Endothelial cell (in vitro differentiated cells): Measurements from ENCODE around the gene ITGB3BP. TPM values are rescaled to one million over a fixed set of nuclear protein-coding genes. Genes with fewer than 3 reads are reported as not detected.

ENCODE experiments used
- DNase-seq: peaks from one replicate; pipeline ENCODE4 v3.0.0; 2021; ENCODE audit warnings: low spot score
- H3K27ac Mint-ChIP-seq: one replicate; pipeline ENCODE4 v1.8.0; 2021; ENCODE audit warnings: mixed read lengths, inconsistent platforms; ENCODE audit not compliant: unreplicated experiment
- H3K27me3 Mint-ChIP-seq: one replicate; pipeline ENCODE4 v1.8.0; 2021; ENCODE audit warnings: mild to moderate bottlenecking, moderate library complexity, mixed read lengths, inconsistent platforms; ENCODE audit not compliant: unreplicated experiment
- H3K36me3 Mint-ChIP-seq: one replicate; pipeline ENCODE4 v1.8.0; 2021; ENCODE audit warnings: mild to moderate bottlenecking, low read depth, mixed read lengths, inconsistent platforms; ENCODE audit not compliant: unreplicated experiment
- H3K4me1 Mint-ChIP-seq: one replicate; pipeline ENCODE4 v1.8.0; 2021; ENCODE audit warnings: mild to moderate bottlenecking, mixed read lengths, inconsistent platforms; ENCODE audit not compliant: unreplicated experiment
- H3K4me3 Mint-ChIP-seq: one replicate; pipeline ENCODE4 v1.8.0; 2021; ENCODE audit warnings: mild to moderate bottlenecking, mixed read lengths, inconsistent platforms; ENCODE audit not compliant: unreplicated experiment
- H3K9me3 Mint-ChIP-seq: one replicate; pipeline ENCODE4 v1.8.0; 2021; ENCODE audit warnings: mixed read lengths, inconsistent platforms; ENCODE audit not compliant: unreplicated experiment
- total RNA-seq: library from RNA; stranded (reverse); fragmentation: NEBNext Ultra II Directional; extraction: Animal tissue kit (Norgen Biotek cat#: 25700); gene quantifications from one replicate; pipeline ENCODE4 v1.2.1, GENCODE V29; 2021; ENCODE audit not compliant: unreplicated experiment
- TF ChIP-seq, protein P1 (sequence below): fragments of 200-600 bp; sonication (generic); IDR thresholded peaks from one replicate; pipeline ENCODE4 v1.5.0; 2021; ENCODE audit warnings: antibody characterized with exemption; ENCODE audit not compliant: unreplicated experiment

ITGB3BP gene
- total RNA-seq, 1 donor from 2014 or later: 20.9 TPM

DNA sequence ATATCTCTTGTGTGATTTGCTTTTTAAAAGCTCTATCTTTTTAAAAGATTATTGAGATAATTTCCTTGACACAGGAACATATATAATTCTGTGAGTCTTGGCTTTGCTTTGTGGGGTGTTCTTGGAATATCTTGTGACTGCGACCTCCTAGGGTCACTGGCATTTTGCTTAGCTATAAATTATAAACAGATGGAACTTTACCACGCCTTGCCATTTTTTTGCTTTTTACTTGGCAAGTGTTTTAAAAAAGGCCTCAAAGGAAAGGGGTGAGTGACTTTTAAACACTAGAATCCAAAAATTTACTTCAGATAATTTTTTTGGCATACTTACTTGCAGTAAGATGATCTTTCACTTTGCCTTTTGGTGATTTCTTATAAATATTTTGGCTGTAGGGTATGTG is 112.0 kb downstream of the ITGB3BP start:
- Mint-ChIP-seq H3K4me3 (no peak overlapping the region), H3K9me3 (no peaks in the 10 kb centered on the region), H3K27ac (no peak overlapping the region), H3K36me3 (no peaks in the 10 kb centered on the region), H3K4me1 (peaks cover 4% of the 10 kb centered on the region), H3K27me3 (no peaks in the 10 kb centered on the region)
- TF ChIP-seq, protein P1, sequence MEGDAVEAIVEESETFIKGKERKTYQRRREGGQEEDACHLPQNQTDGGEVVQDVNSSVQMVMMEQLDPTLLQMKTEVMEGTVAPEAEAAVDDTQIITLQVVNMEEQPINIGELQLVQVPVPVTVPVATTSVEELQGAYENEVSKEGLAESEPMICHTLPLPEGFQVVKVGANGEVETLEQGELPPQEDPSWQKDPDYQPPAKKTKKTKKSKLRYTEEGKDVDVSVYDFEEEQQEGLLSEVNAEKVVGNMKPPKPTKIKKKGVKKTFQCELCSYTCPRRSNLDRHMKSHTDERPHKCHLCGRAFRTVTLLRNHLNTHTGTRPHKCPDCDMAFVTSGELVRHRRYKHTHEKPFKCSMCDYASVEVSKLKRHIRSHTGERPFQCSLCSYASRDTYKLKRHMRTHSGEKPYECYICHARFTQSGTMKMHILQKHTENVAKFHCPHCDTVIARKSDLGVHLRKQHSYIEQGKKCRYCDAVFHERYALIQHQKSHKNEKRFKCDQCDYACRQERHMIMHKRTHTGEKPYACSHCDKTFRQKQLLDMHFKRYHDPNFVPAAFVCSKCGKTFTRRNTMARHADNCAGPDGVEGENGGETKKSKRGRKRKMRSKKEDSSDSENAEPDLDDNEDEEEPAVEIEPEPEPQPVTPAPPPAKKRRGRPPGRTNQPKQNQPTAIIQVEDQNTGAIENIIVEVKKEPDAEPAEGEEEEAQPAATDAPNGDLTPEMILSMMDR: no peak
- DNase-seq: no peak

DNA sequence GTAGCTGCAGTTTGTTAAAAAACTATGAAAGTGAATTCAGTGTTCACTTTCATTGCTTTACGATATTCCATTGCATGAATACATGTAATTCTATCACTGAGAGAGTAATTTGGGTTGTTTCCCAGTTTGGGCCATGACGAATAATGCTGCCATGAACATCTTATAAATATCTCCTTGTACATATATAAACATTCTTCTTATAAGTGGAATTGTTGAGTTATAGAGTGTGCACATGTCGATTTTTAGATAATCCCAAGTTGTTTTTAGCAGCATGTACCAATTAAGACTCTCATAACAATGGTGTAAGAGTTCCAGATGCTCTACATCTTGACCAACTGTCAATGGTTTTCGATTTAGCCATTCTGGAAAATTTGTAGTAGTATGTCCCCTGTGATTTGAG is 114.7 kb downstream of the ITGB3BP start:
- Mint-ChIP-seq H3K27ac (no peak overlapping the region), H3K36me3 (no peaks in the 10 kb centered on the region), H3K27me3 (no peaks in the 10 kb centered on the region), H3K4me1 (peaks cover 4% of the 10 kb centered on the region), H3K9me3 (no peaks in the 10 kb centered on the region), H3K4me3 (no peak overlapping the region)
- TF ChIP-seq, protein P1: no peak
- DNase-seq: no peak

DNA sequence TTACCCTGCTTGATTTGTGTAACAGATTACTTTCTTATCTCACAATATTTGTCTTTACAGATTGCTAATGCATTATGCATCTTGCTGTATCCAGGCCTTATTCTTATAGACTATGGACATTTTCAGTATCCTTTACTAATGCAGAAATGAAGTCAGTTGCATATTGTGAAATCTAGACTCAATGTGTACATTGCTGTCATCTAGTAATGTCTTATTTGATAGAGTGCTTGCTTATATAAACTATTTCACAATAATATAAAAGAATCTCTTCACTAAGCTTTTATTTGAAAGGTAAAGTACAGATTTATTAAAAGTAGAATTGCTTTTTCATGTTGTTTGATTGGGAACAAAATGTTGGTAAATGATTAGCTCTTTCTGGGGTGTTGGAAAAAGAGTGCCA is 116.0 kb downstream of the ITGB3BP start:
- peaks cover 3% of the 10 kb centered on the region for H3K4me1 Mint-ChIP-seq
- no peaks in the 10 kb centered on the region for H3K27me3 Mint-ChIP-seq

DNA sequence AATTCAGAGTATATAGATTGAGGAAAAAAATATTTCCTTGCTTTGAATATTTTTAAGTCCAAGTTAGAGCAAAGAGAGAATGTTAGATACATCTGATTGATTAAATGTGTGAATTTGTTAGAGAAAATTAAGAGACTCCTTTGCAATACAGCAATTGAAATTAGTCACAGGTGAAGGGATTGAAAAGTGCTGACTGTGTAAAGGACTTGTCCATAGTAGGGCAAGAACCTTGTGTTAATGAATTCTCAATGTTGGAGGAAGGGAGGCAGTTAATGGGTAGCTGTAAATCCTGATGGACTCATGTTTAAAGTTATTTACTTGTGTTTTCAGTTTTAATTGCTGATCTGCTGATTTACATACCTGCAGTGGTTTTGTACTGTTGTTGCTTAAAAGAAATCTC is 117.0 kb downstream of the ITGB3BP start:
- H3K36me3 Mint-ChIP-seq: no peaks in the 10 kb centered on the region
- H3K4me3 Mint-ChIP-seq: no peak overlapping the region
- no peak for DNase-seq
- no peak overlapping the region for H3K27ac Mint-ChIP-seq
- no peaks in the 10 kb centered on the region for H3K4me1 Mint-ChIP-seq
- no peaks in the 10 kb centered on the region for H3K27me3 Mint-ChIP-seq
- no peaks in the 10 kb centered on the region for H3K9me3 Mint-ChIP-seq
- TF ChIP-seq, protein P1: no peak

More for the DNA sequence above, 116.0 kb downstream of the ITGB3BP start:
- Mint-ChIP-seq H3K9me3 (no peaks in the 10 kb centered on the region), H3K27ac (no peak overlapping the region), H3K4me3 (no peak overlapping the region), H3K36me3 (no peaks in the 10 kb centered on the region)
- TF ChIP-seq, protein P1: no peak
- no peak for DNase-seq

DNA sequence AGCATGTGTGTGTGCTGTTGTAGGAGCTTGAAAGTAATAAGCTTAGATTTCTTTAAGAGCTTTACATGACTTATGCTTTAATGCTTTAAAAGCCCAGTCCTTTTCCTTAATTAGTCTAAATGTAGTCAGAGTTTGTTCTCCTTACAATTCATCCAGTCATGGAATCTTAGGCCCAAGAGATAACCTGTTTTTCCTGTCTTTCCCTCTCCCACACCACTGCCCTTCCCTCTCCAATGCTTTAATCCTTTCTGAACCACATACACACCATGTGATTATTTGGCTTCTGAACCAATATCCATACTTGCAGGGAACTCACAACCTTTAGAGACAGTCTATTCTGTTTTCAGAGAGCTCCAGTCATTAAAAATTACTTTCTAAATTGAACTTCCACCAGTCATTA is 118.0 kb downstream of the ITGB3BP start:
- no peaks in the 10 kb centered on the region for H3K36me3 Mint-ChIP-seq
- DNase-seq: no peak
- no peaks in the 10 kb centered on the region for H3K27me3 Mint-ChIP-seq
- no peak overlapping the region for H3K27ac Mint-ChIP-seq
- H3K9me3 Mint-ChIP-seq: no peaks in the 10 kb centered on the region
- no peaks in the 10 kb centered on the region for H3K4me1 Mint-ChIP-seq
- no peak overlapping the region for H3K4me3 Mint-ChIP-seq
- TF ChIP-seq, protein P1: no peak
